Kidney (tissue), 14 donors: ENCODE data around the gene FUT8. TPM values are rescaled to one million over a fixed set of nuclear protein-coding genes. Genes with fewer than 3 reads are reported as not detected.

Source experiments
- DNase-seq, 5 donors: peaks; one replicate each; pipeline ENCODE4 v3.0.0-alpha.2; 2013 to 2020
- FAIRE-seq: peaks from 2 replicates; lab custom pipeline; 2012; peaks lifted over from hg19 to GRCh38; lab: Jason Lieb, UNC
- H3K27ac ChIP-seq, 2 donors: one replicate each; pipeline ENCODE4 v1.7.0; 2013; ENCODE audit warnings: low read depth in 2 of 2, low read length in 2 of 2, inconsistent platforms in 1 of 2
- H3K27me3 ChIP-seq: one replicate; pipeline ENCODE4 v1.7.1; 2013; ENCODE audit warnings: low read length, inconsistent platforms; ENCODE audit not compliant: control insufficient read depth, insufficient read depth
- H3K36me3 ChIP-seq, 3 donors: one replicate each; pipeline versions ENCODE4 v1.7.0 to v1.7.1; 2013; ENCODE audit warnings: low read length in 3 of 3, control low read depth in 1 of 3, inconsistent platforms in 1 of 3; ENCODE audit not compliant: insufficient read depth in 3 of 3, control insufficient read depth in 2 of 3
- H3K4me1 ChIP-seq, 3 donors: one replicate each; pipeline versions ENCODE4 v1.7.0 to v1.7.1; 2013; ENCODE audit warnings: low read length in 3 of 3, inconsistent platforms in 1 of 3, low read depth in 1 of 3; ENCODE audit not compliant: control insufficient read depth in 2 of 3, insufficient read depth in 2 of 3
- H3K4me3 ChIP-seq, 3 donors: one replicate each; pipeline versions ENCODE4 v1.7.0 to v1.8.1; 2013; ENCODE audit warnings: low read length in 3 of 3, control low read depth in 1 of 3, inconsistent platforms in 1 of 3
- H3K9ac ChIP-seq, 3 donors: one replicate each; pipeline versions ENCODE4 v1.7.0 to v1.7.1; 2013; ENCODE audit warnings: low read length in 3 of 3, control low read depth in 1 of 3, inconsistent platforms in 1 of 3
- H3K9me3 ChIP-seq, 3 donors: one replicate each; pipeline versions ENCODE4 v1.7.0 to v1.7.1; 2013; ENCODE audit warnings: low read length in 3 of 3, control low read depth in 1 of 3, inconsistent platforms in 1 of 3; ENCODE audit not compliant: control insufficient read depth in 2 of 3, insufficient read depth in 1 of 3
- CTCF ChIP-seq: IDR thresholded peaks from 3 replicates; pipeline ENCODE4 v1.5.1; 2012; ENCODE audit warnings: mild to moderate bottlenecking, moderate library complexity, borderline replicate concordance; ENCODE audit not compliant: insufficient read depth; ENCODE audit errors: extremely low read depth
- intact Hi-C: fragments of 100-400 bp; cut with DNase I; formaldehyde crosslinking; loops from one replicate; pipeline ENCODE4 v1.11.1; 2022
- polyA plus RNA-seq: library from polyadenylated mRNA; stranded (reverse); fragments of 350-450 nt; fragmentation: Illumina TruSeq; extraction: RNeasy Lipid Tissue Mini Kit (QIAGEN cat#74804); gene quantifications from one replicate; pipeline ENCODE4 v1.2.3, GENCODE V29; 2014; ENCODE audit warnings: low read depth, low replicate concordance; ENCODE audit not compliant: insufficient read depth
- total RNA-seq: library from RNA; stranded (reverse); fragmentation: NEBNext Ultra II Directional; extraction: Animal tissue kit (Norgen Biotek cat#: 25700); gene quantifications from one replicate; pipeline ENCODE4 v1.2.1, GENCODE V29; 2021
- donor health status: control.
- donor health status: control.
- donor health status: control.
- donor health status: control.
- donor health status: control.
- donor health status: DM: yes; HTN: yes; CAD: no.
- donor health status: Normal renal cell carcinoma (clear cell type).

FUT8 gene
- total and polyA plus RNA-seq, 2 donors from 2014 or later, result 8.2 to 49.6 TPM

GRCh38 chr14:65449647-65450046 is 37.1 kb downstream of the FUT8 start:
- intact Hi-C loops, result no loop called here
- no peak for DNase-seq
- H3K36me3 ChIP-seq, result no peaks in the 10 kb centered on the region
- no peaks in the 10 kb centered on the region for H3K4me1 ChIP-seq
- no peak overlapping the region for H3K27ac ChIP-seq
- H3K27me3 ChIP-seq, result no peaks in the 10 kb centered on the region
- FAIRE-seq, result no peak
- no peak overlapping the region for H3K4me3 ChIP-seq
- no peak overlapping the region for H3K9ac ChIP-seq
- TF ChIP-seq CTCF, result no peak
- H3K9me3 ChIP-seq, result no peaks in the 10 kb centered on the region

GRCh38 chr14:65453807-65454480 is 41.4 kb downstream of the FUT8 start:
- no peak for FAIRE-seq
- H3K4me3 ChIP-seq, result no peak overlapping the region
- TF ChIP-seq CTCF, result no peak
- no peaks in the 10 kb centered on the region for H3K27me3 ChIP-seq
- no peaks in the 10 kb centered on the region for H3K9me3 ChIP-seq
- no peak overlapping the region for H3K27ac ChIP-seq
- no peaks in the 10 kb centered on the region for H3K36me3 ChIP-seq
- DNase-seq, result no peak
- intact Hi-C loops, result no loop called here
- no peak overlapping the region for H3K9ac ChIP-seq
- no peaks in the 10 kb centered on the region for H3K4me1 ChIP-seq

- DNase-seq, result no peak
- no peak for TF ChIP-seq CTCF
- no peak overlapping the region for H3K27ac ChIP-seq
- intact Hi-C loops, result no loop called here
- H3K9ac ChIP-seq, result no peak overlapping the region
- H3K9me3 ChIP-seq, result no peaks in the 10 kb centered on the region
- H3K36me3 ChIP-seq, result no peaks in the 10 kb centered on the region
- no peaks in the 10 kb centered on the region for H3K4me1 ChIP-seq
- H3K27me3 ChIP-seq, result no peaks in the 10 kb centered on the region
- H3K4me3 ChIP-seq, result no peak overlapping the region
- no peak for FAIRE-seq
Measured at GRCh38 chr14:65456247-65456646, 43.7 kb downstream of the FUT8 start.

GRCh38 chr14:65461730-65462129 is 49.2 kb downstream of the FUT8 start:
- no peak overlapping the region for H3K27ac ChIP-seq

More at GRCh38 chr14:65461730-65462129, 49.2 kb downstream of the FUT8 start:
- no peak for DNase-seq
- Histone ChIP-seq H3K9ac (no peak overlapping the region), H3K36me3 (no peaks in the 10 kb centered on the region), H3K4me3 (no peak overlapping the region), H3K4me1 (no peaks in the 10 kb centered on the region), H3K9me3 (no peaks in the 10 kb centered on the region), H3K27me3 (no peaks in the 10 kb centered on the region)
- no peak for TF ChIP-seq CTCF
- FAIRE-seq, result no peak
- intact Hi-C loops, result no loop called here
